Heart left ventricle (tissue), 13 donors: ENCODE data around the gene SLC35D1.

Experiments used
- POLR2A ChIP-seq, 2 donors: fragments of 450-650 bp; IDR thresholded peaks; one replicate each; pipeline ENCODE4 v1.6.1; 2017; ENCODE audit warnings: antibody characterized with exemption in 2 of 2, mild to moderate bottlenecking in 2 of 2, moderate library complexity in 2 of 2
- TF ChIP-seq, protein P1 (sequence below), 12 donors: fragments of 200-600 bp; sonication (generic) in 4 of 12; IDR thresholded peaks; one replicate each; pipeline versions ENCODE4 v1.5.0 to v1.8.0; 2018 to 2022; ENCODE audit warnings: antibody characterized with exemption in 12 of 12, mild to moderate bottlenecking in 5 of 12
- donor health status: ischemic (EF 13 %, LVEDD 7.1; RV severe dilation, severe dysfunction).
- donor health status: DM: no; HTN: yes; CAD: no.
- donor health status: DM: no; HTN: no; CAD: no.
- donor health status: ischemic (EF 25% LVEDD 6.9; RV normal size, moderate dysfunction).
- donor health status: ischemic (EF 25% LVEDD 5.7; RV mildly dilated, moderate dysfunction).
- donor health status: ischemic (EF 35%, LVEDD 5.7; RV mildly dilated, moderate dysfunction).
- donor health status: nonischemic (EF 11% LVEDD 7.7; RV severe dilation, severe dysfunction).
- donor health status: DM: yes; HTN: yes; CAD: no.
- donor health status: PGD.
- donor health status: ischemic (EF 29% LVEDD 5.4; RV normal size, mild dysfunction).
- donor health status: nonischemic (EF 23%, LVEDD 6.1; RV moderate dilation, normal function).

DNA sequence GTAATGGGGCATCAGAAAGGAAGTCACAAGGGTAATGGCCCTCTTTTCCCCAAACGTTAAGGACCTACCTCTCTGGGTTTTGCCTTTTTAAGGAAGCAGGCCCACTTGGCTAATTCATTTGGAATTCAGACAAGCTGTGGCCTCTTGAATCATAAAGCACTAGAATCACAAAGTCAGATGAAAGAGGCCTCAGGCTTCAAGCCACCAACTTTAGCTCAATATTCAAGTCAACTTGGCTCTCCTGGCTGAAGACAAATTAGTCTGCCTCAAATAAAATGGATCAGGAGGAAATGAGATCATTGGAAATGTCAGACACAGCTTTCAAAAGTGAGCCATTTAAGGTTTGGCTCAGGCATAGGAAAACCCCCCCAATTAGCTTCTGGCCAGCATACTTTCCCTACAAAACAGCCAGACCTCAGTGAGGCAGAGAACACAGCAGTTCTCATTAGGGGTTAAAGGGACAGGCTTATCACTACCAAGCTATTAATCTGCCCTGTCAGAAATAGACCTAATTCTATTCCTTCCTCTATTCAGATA is 34.3 kb downstream of the SLC35D1 start:
- TF ChIP-seq, protein P1, sequence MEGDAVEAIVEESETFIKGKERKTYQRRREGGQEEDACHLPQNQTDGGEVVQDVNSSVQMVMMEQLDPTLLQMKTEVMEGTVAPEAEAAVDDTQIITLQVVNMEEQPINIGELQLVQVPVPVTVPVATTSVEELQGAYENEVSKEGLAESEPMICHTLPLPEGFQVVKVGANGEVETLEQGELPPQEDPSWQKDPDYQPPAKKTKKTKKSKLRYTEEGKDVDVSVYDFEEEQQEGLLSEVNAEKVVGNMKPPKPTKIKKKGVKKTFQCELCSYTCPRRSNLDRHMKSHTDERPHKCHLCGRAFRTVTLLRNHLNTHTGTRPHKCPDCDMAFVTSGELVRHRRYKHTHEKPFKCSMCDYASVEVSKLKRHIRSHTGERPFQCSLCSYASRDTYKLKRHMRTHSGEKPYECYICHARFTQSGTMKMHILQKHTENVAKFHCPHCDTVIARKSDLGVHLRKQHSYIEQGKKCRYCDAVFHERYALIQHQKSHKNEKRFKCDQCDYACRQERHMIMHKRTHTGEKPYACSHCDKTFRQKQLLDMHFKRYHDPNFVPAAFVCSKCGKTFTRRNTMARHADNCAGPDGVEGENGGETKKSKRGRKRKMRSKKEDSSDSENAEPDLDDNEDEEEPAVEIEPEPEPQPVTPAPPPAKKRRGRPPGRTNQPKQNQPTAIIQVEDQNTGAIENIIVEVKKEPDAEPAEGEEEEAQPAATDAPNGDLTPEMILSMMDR (IDR thresholded peaks at IDR 0.05), result no peak
- no peak for TF ChIP-seq POLR2A (IDR thresholded peaks at IDR 0.05)
